ENCODE data around the gene UQCC2.

DNA sequence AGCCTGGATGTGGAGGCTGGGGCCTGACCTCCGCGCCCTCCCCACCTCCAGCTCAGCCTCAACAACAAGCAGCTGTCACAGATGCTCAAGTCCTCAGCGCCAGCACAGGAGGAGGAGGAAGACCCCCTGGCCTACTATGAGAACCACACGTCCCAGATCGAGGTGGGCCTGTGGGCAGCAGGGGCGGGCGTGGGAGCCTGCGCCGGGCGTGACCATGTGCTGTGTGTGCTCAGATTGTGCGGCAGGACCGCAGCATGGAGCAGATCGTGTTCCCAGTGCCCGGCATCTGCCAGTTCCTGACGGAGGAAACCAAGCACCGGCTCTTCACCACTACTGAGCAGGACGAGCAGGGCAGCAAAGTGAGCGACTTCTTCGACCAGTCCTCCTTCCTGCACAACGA, 23.5 kb downstream of the UQCC2 start:
- TF ChIP-seq, protein P1, sequence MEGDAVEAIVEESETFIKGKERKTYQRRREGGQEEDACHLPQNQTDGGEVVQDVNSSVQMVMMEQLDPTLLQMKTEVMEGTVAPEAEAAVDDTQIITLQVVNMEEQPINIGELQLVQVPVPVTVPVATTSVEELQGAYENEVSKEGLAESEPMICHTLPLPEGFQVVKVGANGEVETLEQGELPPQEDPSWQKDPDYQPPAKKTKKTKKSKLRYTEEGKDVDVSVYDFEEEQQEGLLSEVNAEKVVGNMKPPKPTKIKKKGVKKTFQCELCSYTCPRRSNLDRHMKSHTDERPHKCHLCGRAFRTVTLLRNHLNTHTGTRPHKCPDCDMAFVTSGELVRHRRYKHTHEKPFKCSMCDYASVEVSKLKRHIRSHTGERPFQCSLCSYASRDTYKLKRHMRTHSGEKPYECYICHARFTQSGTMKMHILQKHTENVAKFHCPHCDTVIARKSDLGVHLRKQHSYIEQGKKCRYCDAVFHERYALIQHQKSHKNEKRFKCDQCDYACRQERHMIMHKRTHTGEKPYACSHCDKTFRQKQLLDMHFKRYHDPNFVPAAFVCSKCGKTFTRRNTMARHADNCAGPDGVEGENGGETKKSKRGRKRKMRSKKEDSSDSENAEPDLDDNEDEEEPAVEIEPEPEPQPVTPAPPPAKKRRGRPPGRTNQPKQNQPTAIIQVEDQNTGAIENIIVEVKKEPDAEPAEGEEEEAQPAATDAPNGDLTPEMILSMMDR (conservative IDR thresholded peaks at IDR 0.05 in 1 of 2, IDR thresholded peaks at IDR 0.05 in 1 of 2; ENCODE audit: extremely low read depth in 1 of 2, insufficient read depth in 1 of 2, low read depth in 1 of 2, low read length in 2 of 2), result no peak
- no peak for TF ChIP-seq EZH2 (IDR thresholded peaks at IDR 0.05; ENCODE audit: borderline replicate concordance, low read length)

Data from mammary epithelial cell (primary cell).